WI38 (cell line): Measurements from ENCODE around the gene PILRB.
"Not testable (repeated sequence)": the region's sequence is repeated elsewhere in the genome, so short reads cannot be mapped to it uniquely, and the experiment has no call there.

Experiments used
- H3K4me3 ChIP-seq: 2 replicates; pipeline ENCODE4 v1.5.1; 2011; ENCODE audit warnings: low read depth, mild to moderate bottlenecking, control low read depth, low read length
- CTCF ChIP-seq: IDR thresholded peaks from 2 replicates; pipeline ENCODE4 v1.5.1; 2012; ENCODE audit warnings: low read depth, mild to moderate bottlenecking, control low read depth, low read length

The PILRB gene

GRCh38 chr7:100346921-100347320, 11.0 kb upstream of the PILRB start:
- H3K4me3 ChIP-seq = no peak overlapping the region
- TF ChIP-seq CTCF = no peak

DNA sequence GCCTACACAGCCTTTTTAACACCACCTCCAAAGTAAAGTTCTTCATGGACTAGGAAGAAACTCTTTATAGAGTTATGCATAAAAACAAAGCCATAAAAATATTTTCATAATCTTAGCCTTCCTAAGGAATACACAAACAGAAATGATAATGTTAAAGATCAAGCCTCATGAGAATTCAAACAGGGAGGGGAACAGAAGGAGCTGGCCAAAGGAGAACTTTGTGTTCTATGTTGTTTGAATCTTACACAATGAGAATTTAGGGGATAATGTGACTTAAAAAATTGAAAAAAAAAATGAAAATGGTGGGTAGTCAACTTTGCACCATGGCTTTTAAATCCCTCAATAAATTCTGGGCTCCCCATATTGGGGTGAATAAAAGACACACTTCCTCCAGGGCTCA, 9.1 kb upstream of the PILRB start:
- H3K4me3 ChIP-seq = no peak overlapping the region
- no peak for TF ChIP-seq CTCF

- no peak for TF ChIP-seq CTCF
- no peak overlapping the region for H3K4me3 ChIP-seq
Observed at GRCh38 chr7:100349757-100350156, 8.2 kb upstream of the PILRB start.

DNA sequence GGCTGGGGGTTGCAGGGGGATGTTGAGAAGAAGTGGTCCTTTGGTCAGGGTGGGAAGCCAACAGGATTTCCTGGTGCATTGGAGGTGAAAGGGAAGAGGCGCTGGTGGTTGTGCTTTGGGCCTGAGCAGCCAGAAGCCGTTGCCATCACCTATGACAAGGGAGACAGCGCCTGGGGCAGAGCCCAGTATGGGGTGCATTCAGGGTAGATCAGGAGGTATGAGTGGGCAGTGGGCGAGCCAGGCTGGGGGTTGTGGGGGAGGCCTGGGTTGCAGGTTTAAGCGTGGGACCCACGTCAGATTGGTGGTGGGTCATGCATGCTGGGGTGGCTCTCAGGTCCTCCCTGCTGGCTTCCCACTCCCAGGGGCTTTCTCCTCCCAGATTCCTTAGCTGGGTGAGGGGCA, 6.3 kb upstream of the PILRB start:
- H3K4me3 ChIP-seq = no peak overlapping the region
- no peak for TF ChIP-seq CTCF

DNA sequence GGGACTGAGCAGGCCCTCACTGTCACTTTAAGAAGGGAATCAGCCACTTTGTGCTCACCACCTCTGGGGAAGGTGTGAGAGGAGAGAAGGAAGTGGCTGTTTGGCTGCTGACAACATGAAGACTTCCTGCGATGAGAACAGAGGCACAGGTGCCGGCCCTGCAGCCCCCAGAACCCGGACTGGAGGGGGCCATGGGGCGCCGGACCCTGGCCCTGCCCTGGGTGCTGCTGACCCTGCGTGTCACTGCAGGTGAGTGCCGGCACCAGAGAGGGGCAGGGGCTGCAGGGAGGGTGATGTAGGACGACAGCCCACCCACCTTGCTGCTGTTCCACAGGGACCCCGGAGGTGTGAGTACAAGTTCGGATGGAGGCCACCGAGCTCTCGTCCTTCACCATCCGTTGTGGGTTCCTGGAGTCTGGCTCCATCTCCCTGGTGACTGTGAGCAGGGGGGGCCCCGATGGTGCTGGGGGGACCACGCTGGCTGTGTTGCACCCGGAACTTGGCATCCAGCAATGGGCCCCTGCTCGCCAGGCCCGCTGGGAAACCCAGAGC, 5.6 kb upstream of the PILRB start:
- H3K4me3 ChIP-seq = not testable (repeated sequence)

DNA sequence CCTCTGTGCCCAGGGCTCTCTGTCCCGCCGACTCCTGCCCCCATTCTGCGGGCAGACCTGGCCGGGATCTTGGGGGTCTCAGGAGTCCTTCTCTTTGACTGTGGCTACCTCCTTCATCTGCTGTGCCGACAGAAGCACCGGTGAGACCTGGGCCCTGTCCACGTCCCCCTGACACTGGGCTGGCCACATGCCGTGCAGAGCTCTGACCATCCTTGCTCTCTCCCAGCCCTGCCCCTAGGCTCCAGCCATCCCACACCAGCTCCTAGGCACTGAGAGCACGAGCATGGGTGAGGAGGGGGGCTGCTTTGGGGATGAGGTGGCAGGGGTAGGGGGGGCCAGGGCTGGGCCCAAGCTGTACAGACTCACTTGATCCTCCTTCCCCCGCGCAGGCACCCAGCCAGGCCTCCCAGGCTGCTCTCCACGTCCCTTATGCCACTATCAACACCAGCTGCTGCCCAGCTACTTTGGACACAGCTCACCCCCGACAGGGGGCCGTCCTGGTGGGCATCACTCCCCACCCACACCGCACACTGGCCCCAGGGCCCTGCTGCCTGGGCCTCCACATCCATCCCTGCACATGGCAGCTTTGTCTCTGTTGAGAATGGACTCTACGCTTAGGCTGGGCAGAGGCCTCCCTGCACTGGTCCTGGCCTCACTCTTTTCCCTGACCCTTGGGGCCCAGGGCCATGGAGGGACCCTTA, 4.8 kb upstream of the PILRB start:
- TF ChIP-seq CTCF = no peak
- no peak overlapping the region for H3K4me3 ChIP-seq

DNA sequence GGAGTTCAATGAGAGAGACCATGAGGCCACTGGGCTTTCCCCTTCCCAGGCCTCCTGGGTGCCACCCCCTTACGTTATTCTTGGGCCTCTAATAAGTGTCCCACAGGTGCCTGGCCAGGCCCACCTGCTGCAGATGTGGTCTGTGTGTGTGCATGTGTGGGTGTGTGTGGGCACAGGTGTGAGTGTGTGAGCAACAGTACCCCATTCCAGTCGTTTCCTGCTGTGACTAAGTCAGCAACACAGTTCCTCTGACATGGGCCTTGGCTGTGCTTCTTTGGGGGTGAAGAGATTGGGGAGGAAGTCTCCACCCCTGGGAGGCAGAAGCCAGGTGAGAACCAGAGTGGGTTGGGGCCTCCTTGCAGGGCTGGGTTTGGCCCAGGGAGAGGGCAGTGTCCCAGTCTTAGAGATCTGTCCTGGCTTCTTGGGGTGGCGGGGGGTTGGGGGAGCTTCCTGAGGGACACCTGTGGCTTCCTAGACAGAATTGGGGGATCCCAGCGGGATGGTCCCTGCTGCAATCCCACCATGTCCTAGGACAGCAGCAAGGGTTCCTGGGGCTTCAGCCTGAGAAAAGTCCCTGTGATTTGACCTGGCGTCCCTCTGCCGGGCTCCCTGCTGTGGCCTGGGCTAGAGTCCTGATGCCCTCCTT, 4.1 kb upstream of the PILRB start:
- H3K4me3 ChIP-seq = no peak overlapping the region
- no peak for TF ChIP-seq CTCF
